Activated CD4-positive, alpha-beta T cell treated with anti-CD3 and anti-CD28 coated beads for 24 hours (primary cell): ENCODE results near the gene KIF25.

Source experiments
- DNase-seq, 2 donors: peaks; one replicate each; pipeline ENCODE4 v3.0.0-alpha.2; 2020; ENCODE audit warnings: low read depth in 2 of 2

Gene KIF25

GRCh38 chr6:168049277-168049676 is 51.8 kb downstream of the KIF25 start:
- no peak for DNase-seq

DNA sequence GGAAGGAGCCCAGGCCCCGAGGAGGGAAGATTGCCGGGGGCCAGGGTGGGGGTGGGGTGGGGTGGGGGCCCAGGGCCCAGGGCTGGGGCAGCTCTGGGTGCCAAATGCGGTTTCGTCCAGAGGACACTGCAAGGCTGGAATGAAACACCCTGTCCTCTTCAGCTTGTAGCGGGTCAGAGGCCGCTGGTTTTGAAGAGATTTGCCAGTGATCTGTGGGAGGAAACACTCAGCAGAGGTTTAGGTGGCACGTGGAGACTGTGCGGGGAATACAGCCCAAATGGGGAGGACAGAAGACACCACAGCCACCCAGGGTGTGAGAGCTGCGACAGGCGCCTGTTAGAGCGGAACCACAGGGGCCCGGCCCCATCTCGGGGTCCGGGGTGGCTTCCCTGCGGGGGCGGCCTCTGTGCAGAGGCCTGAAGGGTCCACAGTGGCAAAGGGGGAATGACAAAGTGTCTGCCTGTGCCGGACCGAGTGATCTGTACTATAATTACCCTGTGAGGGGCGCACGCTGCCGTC is 52.3 kb downstream of the KIF25 start:
- no peak for DNase-seq

- no peak for DNase-seq
Measured at GRCh38 chr6:168050225-168050880, 52.9 kb downstream of the KIF25 start.

- DNase-seq: no peak
Measured at GRCh38 chr6:168050881-168051586, 53.6 kb downstream of the KIF25 start.

DNA sequence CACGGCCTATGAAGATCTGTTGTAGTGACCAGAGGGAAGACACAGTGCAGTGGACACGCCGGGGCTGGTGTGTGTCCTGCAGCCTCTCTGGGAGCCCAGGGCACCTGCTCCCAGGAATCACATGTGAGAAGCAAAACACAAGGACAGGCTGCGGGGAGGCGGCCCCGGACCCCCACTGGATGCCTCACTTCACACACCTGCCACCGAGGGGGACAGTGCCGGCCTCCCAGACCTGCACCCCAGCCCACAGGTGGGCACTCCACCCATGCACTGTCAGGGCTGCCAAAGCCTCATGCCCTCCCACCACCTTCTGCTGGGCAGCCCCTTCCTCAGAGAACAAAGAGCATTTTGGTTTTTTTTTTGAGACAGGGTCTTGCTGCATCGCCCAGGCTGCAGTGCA is 54.2 kb downstream of the KIF25 start:
- no peak for DNase-seq

- no peak for DNase-seq
Measured at GRCh38 chr6:168052291-168052891, 54.9 kb downstream of the KIF25 start.

DNA sequence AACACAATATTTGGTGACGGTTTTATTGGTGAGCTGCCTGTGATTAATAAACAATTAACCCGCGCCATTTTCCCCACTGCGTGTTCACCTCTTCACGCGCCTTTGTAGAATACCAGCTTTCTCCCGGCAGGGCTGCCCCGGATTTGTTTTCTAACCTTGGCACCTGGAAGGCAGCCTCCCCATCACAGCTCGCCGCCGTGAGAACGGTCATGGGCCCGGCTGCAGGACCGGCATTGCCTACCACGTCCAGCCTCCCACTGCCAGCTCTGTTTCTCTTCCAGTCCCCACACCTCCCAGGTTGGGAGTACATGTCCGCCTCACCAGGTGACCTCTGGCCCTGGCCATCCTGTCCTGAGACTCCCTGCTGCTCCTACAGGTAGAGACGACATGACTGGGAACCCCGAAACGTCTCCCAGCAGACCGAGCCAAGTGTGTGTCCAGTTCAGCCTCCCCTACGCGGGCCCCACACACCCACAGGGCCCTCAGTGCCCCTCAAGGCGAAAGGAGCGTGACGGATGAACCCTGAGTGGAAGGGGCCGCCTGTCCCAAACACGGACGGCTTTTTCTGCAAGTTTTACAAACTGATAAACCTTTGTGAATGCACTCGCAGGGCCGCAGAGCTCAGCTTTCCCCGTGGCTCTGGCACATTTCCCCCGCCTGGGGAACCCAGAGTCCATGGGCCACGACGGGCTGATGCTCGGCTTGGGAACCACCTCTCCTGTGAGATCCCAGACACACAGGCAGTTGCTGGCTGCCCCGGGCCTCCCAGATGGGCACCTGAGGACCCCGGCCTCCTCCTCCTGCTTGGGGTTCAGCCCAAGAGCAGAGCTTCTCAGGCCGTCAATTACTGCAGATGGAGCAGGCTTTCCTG is 55.9 kb downstream of the KIF25 start:
- no peak for DNase-seq

- DNase-seq: no peak
Measured at GRCh38 chr6:168053957-168054471, 56.5 kb downstream of the KIF25 start.

GRCh38 chr6:168054765-168055560 is 57.5 kb downstream of the KIF25 start:
- no peak for DNase-seq

DNA sequence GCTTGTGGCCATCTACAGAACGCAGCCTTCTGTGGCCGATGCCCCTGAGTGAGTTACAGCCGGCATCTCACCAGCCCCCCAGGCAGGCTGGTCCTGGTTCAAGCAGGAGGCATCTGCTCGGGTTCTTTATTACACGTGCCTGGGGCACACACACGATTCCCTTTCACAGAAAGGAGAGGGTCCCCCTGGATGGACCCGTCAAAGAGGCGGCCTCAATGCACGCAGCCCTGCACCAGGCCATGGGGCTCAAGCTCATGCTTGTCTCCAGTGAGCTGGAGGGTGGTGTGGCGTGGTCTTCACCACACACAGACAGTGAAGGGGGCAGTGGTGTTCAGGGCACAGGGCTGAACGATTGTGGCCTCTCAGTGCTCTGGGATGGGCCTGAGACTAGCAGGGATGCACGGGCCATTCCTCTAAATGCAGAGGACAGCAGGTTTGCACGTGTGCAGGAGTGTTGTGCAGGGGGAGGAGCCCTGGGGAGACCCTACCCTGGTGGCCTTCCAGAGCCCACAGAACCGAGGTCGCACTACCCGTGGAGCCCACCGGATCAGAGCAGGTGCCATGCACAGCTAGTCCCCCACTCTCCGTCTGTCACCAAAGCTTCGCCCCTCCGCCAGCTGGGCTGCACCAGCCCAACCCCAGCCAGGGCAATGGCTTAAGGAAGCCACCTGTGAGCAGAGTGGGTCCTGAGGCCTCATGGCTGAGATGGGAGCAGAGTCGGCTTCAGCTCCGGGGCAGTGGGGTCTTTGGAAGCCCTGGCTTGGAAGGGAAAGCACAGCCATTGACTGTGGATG is 58.4 kb downstream of the KIF25 start:
- DNase-seq: no peak

DNA sequence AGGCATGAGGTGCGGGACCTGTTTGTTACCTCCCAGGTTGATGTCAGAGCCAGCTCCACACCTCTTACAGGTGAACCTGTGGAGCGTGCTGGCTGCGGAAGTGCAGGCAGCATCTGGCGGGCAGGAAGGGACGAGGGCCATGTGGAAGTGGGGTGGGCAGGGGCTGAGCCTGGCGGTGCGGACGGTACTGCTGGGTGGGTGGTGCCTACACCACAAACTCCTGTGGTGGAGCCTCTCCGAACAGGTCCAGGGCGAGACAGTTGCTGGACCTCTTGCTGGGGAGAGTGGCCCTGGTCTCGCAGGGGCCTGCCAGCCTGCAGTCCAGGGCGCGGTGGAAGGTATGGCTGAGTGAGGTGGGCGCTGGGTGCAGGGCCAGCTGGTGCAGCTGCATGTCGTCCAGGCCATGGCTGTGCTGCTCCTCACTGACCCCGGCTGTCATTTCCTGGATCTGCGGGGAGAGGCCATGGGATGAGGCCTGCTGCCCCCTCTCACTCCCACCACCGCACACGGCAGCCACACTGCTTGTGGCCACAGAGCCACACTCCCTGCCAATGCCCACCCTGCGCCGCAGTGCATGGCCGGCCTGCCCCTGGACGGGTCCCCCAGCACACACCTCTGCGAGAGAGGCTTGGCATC is 59.5 kb downstream of the KIF25 start:
- no peak for DNase-seq

GRCh38 chr6:168057836-168058235 is 60.4 kb downstream of the KIF25 start:
- no peak for DNase-seq

DNA sequence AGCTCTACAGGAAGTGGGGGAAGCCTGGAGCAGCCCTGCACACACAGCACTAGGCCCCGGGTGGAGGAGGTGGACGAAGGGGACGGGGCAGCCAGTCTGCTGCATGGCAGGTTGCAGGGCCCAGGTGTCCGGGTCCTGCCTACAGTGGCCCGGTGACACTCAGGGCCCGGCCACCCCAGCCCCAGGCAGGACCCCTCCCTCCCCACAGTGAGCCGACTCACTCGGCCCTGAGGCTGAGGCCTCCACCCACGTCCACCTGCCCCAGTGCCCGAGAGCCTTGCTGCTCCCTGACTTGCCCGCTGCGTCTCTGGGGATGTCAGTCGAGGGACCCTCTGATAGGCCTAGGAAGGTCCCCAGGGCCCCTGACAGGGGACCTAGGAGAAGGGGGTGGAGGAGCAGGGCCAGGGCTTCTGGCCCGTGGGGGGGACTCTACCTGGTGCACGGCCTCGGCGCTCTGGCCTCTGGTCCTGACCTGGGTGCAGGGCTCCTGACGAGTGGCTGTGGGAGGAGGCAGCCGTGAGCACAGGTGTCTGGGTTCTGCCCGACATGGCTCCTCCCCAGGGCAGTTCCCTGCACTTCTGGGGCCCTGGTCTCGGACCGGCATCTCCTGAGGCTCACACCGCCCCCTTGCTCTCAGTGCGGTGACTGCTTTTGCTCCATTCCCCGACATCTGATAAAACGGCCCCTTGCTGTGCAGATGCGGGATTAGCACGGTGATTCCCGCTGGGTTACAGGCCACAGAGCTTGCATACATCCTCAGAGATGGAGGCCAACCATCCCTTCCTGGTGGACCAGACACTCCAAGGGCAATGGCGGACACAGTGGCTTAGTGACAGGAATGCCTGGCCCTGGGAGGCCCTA is 61.5 kb downstream of the KIF25 start:
- DNase-seq: no peak

DNA sequence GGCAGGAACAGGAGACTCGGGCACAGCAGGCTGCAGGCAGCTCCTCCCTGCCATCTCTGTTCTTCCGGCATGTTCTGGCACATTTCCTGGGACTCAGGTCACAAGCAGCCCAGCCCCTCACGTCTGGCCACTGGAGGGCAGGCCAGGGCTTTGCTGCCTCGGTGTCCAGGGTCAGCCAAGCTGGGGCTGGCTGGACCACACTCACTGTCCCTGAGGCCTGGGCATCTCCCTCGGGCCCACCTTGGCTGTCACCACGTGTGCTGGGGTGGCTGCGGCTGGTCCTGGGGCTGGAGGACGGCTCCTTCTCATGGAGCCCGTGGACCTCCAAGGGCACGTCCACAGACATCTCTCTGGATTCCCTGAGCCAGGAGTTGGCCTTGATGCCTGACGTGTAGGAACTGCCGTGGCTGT is 63.1 kb downstream of the KIF25 start:
- DNase-seq: no peak

GRCh38 chr6:168061269-168062210 is 64.1 kb downstream of the KIF25 start:
- DNase-seq: no peak

DNA sequence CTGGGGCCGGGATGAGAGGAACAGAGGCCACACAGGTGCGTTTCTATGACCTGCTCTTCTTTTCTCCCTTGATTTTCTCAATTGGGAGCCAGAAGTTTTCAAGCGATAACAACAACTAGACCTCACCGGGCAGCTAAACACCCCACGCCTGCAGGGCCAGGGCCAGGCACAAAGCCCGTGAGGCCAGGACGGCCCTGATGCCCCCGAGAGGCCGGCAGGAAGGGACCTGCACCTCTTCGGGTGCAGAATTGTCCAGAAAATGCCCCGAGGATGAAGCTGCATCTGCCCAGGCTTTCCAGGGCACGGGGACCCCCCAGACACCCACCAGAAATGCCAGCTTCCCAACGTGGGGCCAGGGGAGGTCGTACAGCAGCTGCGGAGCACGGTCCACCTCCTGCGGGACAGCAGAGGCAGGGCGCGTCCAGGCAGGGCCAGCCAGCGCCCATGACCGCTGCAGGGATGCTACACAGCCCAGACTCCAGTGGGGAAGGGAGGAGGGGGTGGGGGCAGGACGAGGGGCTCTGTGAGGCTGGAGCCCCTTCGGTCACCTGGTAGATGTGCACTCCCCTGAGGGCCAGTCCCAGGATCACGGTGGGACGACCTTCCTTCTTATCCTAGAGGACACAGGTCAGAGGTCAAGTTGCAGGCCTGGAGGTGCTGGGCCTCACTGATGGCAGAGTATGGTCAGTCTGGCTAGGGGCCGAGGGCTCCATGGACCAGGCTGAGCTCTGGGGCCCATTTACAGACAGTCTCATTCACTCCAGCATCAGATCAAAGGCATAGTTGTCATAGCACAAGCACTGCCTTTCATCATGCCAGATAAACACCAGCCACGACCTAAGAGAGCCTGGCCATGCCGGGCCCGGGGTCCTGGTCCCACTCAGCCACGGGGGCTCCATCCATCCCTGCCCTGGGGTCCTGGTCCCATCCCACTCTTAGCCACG is 65.1 kb downstream of the KIF25 start:
- no peak for DNase-seq
